A549 (cell line): Measurements from ENCODE around the gene EFEMP2. TPM values are rescaled to one million over a fixed set of nuclear protein-coding genes. Genes with fewer than 3 reads are reported as not detected.
A peak's percentile ranks its signal among the peaks of the same experiment; 100 is the strongest.

ENCODE experiments used
- ATAC-seq, 2 experiments: fragments of 200-7000 bp in 1 of 2; fragments of >200 bp in 1 of 2; cut with Nextera tagmentation in 1 of 2; cut with Tn5 transposase in 1 of 2; 3 replicates each; pipeline versions ENCODE4 v1.8.0 to v1.9.1; 2018 to 2020; ENCODE audit warnings: mild to moderate bottlenecking in 1 of 2, moderate library complexity in 1 of 2
- CTCF ChIA-PET: fragments of 300-600 bp; sonication (Branson Sonifier 250); formaldehyde crosslinking; extraction: SDS; loops from one replicate; lab custom pipeline; 2021; ENCODE audit warnings: antibody characterized with exemption, inconsistent platforms; lab: Yijun Ruan, JAX
- POLR2A ChIA-PET: fragments of 350-600 bp; formaldehyde crosslinking; extraction: SDS; loops from one replicate; lab custom pipeline; 2021; ENCODE audit warnings: antibody characterized with exemption, inconsistent platforms; lab: Yijun Ruan, JAX
- DNase-seq, 2 experiments: peaks; one replicate each; pipeline versions ENCODE4 v3.0.0 to v3.0.0-alpha.2; 2011 to 2016; ENCODE audit warnings: low read depth in 1 of 2, low spot score in 1 of 2
- FAIRE-seq: peaks from 2 replicates; lab custom pipeline; 2011; peaks lifted over from hg19 to GRCh38; lab: Jason Lieb, UNC
- H3K27ac ChIP-seq, 2 experiments: fragments of >200 bp; sonication (Bioruptor Twin); formaldehyde crosslinking; 3 replicates each; pipeline ENCODE4 v1.5.1; 2016 to 2017
- H3K4me1 ChIP-seq: fragments of >200 bp; sonication (Bioruptor Twin); formaldehyde crosslinking; 3 replicates; pipeline ENCODE4 v1.6.1; 2016
- H3K4me2 ChIP-seq: fragments of >200 bp; sonication (Bioruptor Twin); formaldehyde crosslinking; 3 replicates; pipeline ENCODE4 v1.6.1; 2016
- H3K4me3 ChIP-seq: fragments of >200 bp; sonication (Bioruptor Twin); formaldehyde crosslinking; 3 replicates; pipeline ENCODE4 v1.5.1; 2016
- H3K9me3 ChIP-seq: fragments of >200 bp; sonication (Bioruptor Twin); formaldehyde crosslinking; 3 replicates; pipeline ENCODE4 v1.6.1; 2016
- ATOH8 ChIP-seq: fragments of 250-450 bp; sonication (Bioruptor Pico); IDR thresholded peaks from 2 replicates; pipeline ENCODE4 v1.5.0; 2020; ENCODE audit warnings: low read depth, mild to moderate bottlenecking, moderate library complexity
- BHLHE40 ChIP-seq: IDR thresholded peaks from 2 replicates; pipeline ENCODE4 v1.6.1; 2012; ENCODE audit warnings: low read depth, low read length, inconsistent platforms
- CHD4 ChIP-seq: fragments of 200-600 bp; sonication (generic); IDR thresholded peaks from 2 replicates; pipeline ENCODE4 v1.6.1; 2016; ENCODE audit warnings: antibody characterized with exemption, mild to moderate bottlenecking, borderline replicate concordance
- CTCF ChIP-seq: fragments of >200 bp; sonication (Bioruptor Twin); formaldehyde crosslinking; IDR thresholded peaks from 3 replicates; pipeline ENCODE4 v1.5.1; 2016
- E2F6 ChIP-seq: IDR thresholded peaks from 2 replicates; pipeline ENCODE4 v1.6.1; 2012; ENCODE audit warnings: low read depth, borderline replicate concordance
- EP300 ChIP-seq, 2 experiments: fragments of >200 bp; sonication (Bioruptor Twin); formaldehyde crosslinking; IDR thresholded peaks; 2 replicates in 1 of 2; 3 replicates in 1 of 2; pipeline ENCODE4 v1.6.1; 2016 to 2017
- FOSB ChIP-seq: fragments of 250-450 bp; sonication (Bioruptor Pico); IDR thresholded peaks from 2 replicates; pipeline ENCODE4 v1.5.0; 2020; ENCODE audit warnings: mild to moderate bottlenecking, moderate library complexity
- FOXS1 ChIP-seq: fragments of 250-450 bp; sonication (Bioruptor Pico); IDR thresholded peaks from 2 replicates; pipeline ENCODE4 v1.5.0; 2020; ENCODE audit warnings: mild to moderate bottlenecking, moderate library complexity
- GATA3 ChIP-seq: IDR thresholded peaks from 2 replicates; pipeline ENCODE4 v1.6.1; 2012; ENCODE audit warnings: borderline replicate concordance
- HDAC2 ChIP-seq: fragments of 200-600 bp; sonication (generic); IDR thresholded peaks from 2 replicates; pipeline ENCODE4 v1.6.1; 2016
- HEYL ChIP-seq: fragments of 250-450 bp; sonication (Bioruptor Pico); IDR thresholded peaks from 2 replicates; pipeline ENCODE4 v1.8.0; 2021; ENCODE audit warnings: mild to moderate bottlenecking, moderate library complexity
- HMGXB4 ChIP-seq: fragments of 250-450 bp; sonication (Bioruptor Pico); IDR thresholded peaks from 2 replicates; pipeline ENCODE4 v1.5.0; 2021; ENCODE audit warnings: mild to moderate bottlenecking, moderate library complexity, borderline replicate concordance
- HOXA7 ChIP-seq: fragments of 250-450 bp; sonication (Bioruptor Pico); IDR thresholded peaks from 2 replicates; pipeline ENCODE4 v1.5.0; 2020; ENCODE audit warnings: mild to moderate bottlenecking, moderate library complexity
- JUN ChIP-seq, 2 experiments: fragments of >200 bp; sonication (Bioruptor Twin); formaldehyde crosslinking; IDR thresholded peaks; 2 replicates in 1 of 2; 3 replicates in 1 of 2; pipeline ENCODE4 v1.6.1; 2016 to 2017
- KDM1A ChIP-seq: fragments of 200-600 bp; sonication (generic); IDR thresholded peaks from 2 replicates; pipeline ENCODE4 v1.6.1; 2016; ENCODE audit warnings: low read depth, mild to moderate bottlenecking
- MAX ChIP-seq: IDR thresholded peaks from 2 replicates; pipeline ENCODE4 v1.6.1; 2012
- NPAS2 ChIP-seq: fragments of 250-450 bp; sonication (Bioruptor Pico); IDR thresholded peaks from 2 replicates; pipeline ENCODE4 v1.8.0; 2022; ENCODE audit warnings: mild to moderate bottlenecking, moderate library complexity, borderline replicate concordance
- NR3C1 ChIP-seq: fragments of >200 bp; sonication (Bioruptor Twin); formaldehyde crosslinking; IDR thresholded peaks from 3 replicates; pipeline ENCODE4 v1.6.1; 2017
- PBX3 ChIP-seq: IDR thresholded peaks from 2 replicates; pipeline ENCODE4 v1.6.1; 2012
- POLR2A ChIP-seq: IDR thresholded peaks from 2 replicates; pipeline ENCODE4 v1.6.1; 2012; ENCODE audit warnings: mild to moderate bottlenecking, low read length
- POLR2AphosphoS2 ChIP-seq: conservative IDR thresholded peaks from 2 replicates; pipeline ENCODE4 v1.6.1; 2012; ENCODE audit warnings: low read length, improper control_type of control experiment, inconsistent platforms
- RAD21 ChIP-seq, 2 experiments: fragments of >200 bp in 1 of 2; sonication (Bioruptor Twin) in 1 of 2; formaldehyde crosslinking in 1 of 2; IDR thresholded peaks in 1 of 2; conservative IDR thresholded peaks in 1 of 2; 2 replicates in 1 of 2; 3 replicates in 1 of 2; pipeline ENCODE4 v1.6.1; 2012 to 2018; ENCODE audit warnings: inconsistent platforms in 1 of 2
- RARB ChIP-seq: fragments of 250-450 bp; sonication (Bioruptor Pico); IDR thresholded peaks from 2 replicates; pipeline ENCODE4 v1.8.0; 2021; ENCODE audit warnings: mild to moderate bottlenecking, moderate library complexity
- RCOR1 ChIP-seq: fragments of 150-350 bp; IDR thresholded peaks from 2 replicates; pipeline ENCODE4 v1.6.1; 2014; ENCODE audit warnings: antibody characterized with exemption, low read length, low read depth
- REST ChIP-seq: fragments of 200-600 bp; sonication (generic); IDR thresholded peaks from 2 replicates; pipeline ENCODE4 v1.6.1; 2016; ENCODE audit warnings: antibody characterized with exemption, mild to moderate bottlenecking, moderate library complexity
- USF2 ChIP-seq: fragments of 450-650 bp; IDR thresholded peaks from 2 replicates; pipeline ENCODE4 v1.6.1; 2014; ENCODE audit warnings: antibody characterized with exemption
- ZFP36 ChIP-seq: fragments of 450-650 bp; IDR thresholded peaks from 2 replicates; pipeline ENCODE4 v1.6.1; 2014; ENCODE audit warnings: borderline replicate concordance; ENCODE audit not compliant: partially characterized antibody
- ZNF302 ChIP-seq: fragments of 250-450 bp; sonication (Bioruptor Pico); IDR thresholded peaks from 2 replicates; pipeline ENCODE4 v1.9.0; 2021; ENCODE audit warnings: inconsistent platforms, mild to moderate bottlenecking, moderate library complexity
- WGBS: methylation state at CpG from one replicate; pipeline ENCODE4 v1.1.6; 2017; ENCODE audit errors: missing lambda C conversion rate; 5-methylcytosine and 5-hydroxymethylcytosine counted together
- polyA plus RNA-seq, 4 experiments: library from polyadenylated mRNA; depleted of rRNA in 3 of 4; stranded (reverse); fragments of >200 nt; fragmentation: RNase III in 1 of 4; extraction: RNeasy Plus Mini Kit Qiagen cat#74134 plus additional on column Dnase treatment in 1 of 4; gene quantifications; 2 replicates in 3 of 4; 3 replicates in 1 of 4; pipeline ENCODE4 v1.2.3, GENCODE V29; 2011 to 2017

EFEMP2 gene
- polyA plus RNA-seq, 2 of the 4 experiments (the other 2 are of a cell fraction), result 1.3 to 1.4 TPM

GRCh38 chr11:65873318-65874156, 937 bp upstream of the EFEMP2 start:
- POLR2A ChIA-PET, result interaction anchor here (1.0 to 2.0 kb wide), 6 partner anchors 13 to 161 kb away, joined by 3 to 14 read pairs (median 4); partner anchors contain the start of genes CCDC85B, CFL1, FIBP and KAT5
- FAIRE-seq, result no peak
- TF ChIP-seq HOXA7 (CRISPR knock-in tag) (no peak), REST (no peak), E2F6 (peak; percentile 64), FOSB (CRISPR knock-in tag) (no peak), FOXS1 (CRISPR knock-in tag) (no peak), RAD21 (conservative IDR thresholded peaks at IDR 0.05 in 1 of 2, IDR thresholded peaks at IDR 0.05 in 1 of 2) (no peak), JUN (IDR thresholded peaks at IDR 0.05) (peak in 1 of 2 experiments; percentile 51; a peak in 1 of 5 replicates), ZNF302 (CRISPR knock-in tag) (no peak), BHLHE40 (0 out of 2 replicates have a peak, but pooled peaks have one; percentile 4), USF2 (peak; percentile 92), ZFP36 (no peak), CTCF (no peak), POLR2AphosphoS2 (no peak), EP300 (IDR thresholded peaks at IDR 0.05) (no peak), GATA3 (no peak), KDM1A (no peak), HMGXB4 (CRISPR knock-in tag) (no peak), POLR2A (peak; percentile 86), HEYL (CRISPR knock-in tag) (no peak), NR3C1 (no peak), MAX (peak; percentile 66; the same call in 1 of the 2 replicates), CHD4 (no peak), ATOH8 (CRISPR knock-in tag) (no peak), RCOR1 (no peak), NPAS2 (no peak), HDAC2 (no peak), PBX3 (no peak), RARB (0 out of 2 replicates have a peak, but pooled peaks have one; percentile 49)

More at GRCh38 chr11:65873318-65874156, 937 bp upstream of the EFEMP2 start:
- CTCF ChIA-PET, result interaction anchor here (0.8 to 7.5 kb wide), 8 partner anchors 11 to 247 kb away, joined by 3 to 158 read pairs (median 4); partner anchors contain the start of genes FIBP and MUS81
- Histone ChIP-seq H3K9me3 (no peaks in the 10 kb centered on the region), H3K27ac (peak overlapping the region; percentile 82 to 84), H3K4me1 (peaks cover 6% of the 10 kb centered on the region), H3K4me3 (peak overlapping the region; percentile 55), H3K4me2 (peak overlapping the region; percentile 100)
- WGBS, result 12% methylated on average over 36 of the region's 54 CpGs
- peak; percentile 92 to 95 for DNase-seq
- peak; percentile 60 to 79 for ATAC-seq
